DND-41 (cell line): Measurements from ENCODE around the gene FRRS1L.

Source experiments
- CTCF ChIP-seq: IDR thresholded peaks from 2 replicates; pipeline ENCODE4 v1.5.1; 2012; ENCODE audit warnings: borderline replicate concordance, low read length, moderate library complexity, mild to moderate bottlenecking; ENCODE audit not compliant: poor library complexity, severe bottlenecking; ENCODE audit errors: extremely low read depth
- EZH2 ChIP-seq: IDR thresholded peaks from 3 replicates; pipeline ENCODE4 v1.6.1; 2012; ENCODE audit warnings: borderline replicate concordance, low read depth, mild to moderate bottlenecking, moderate library complexity, low read length, inconsistent platforms; ENCODE audit not compliant: severe bottlenecking

- TF ChIP-seq CTCF (no peak), EZH2 (no peak)
Observed at GRCh38 chr9:109179801-109180523, 12.9 kb upstream of the FRRS1L start.
